GM18951 (cell line): ENCODE data around the gene UBE2K.
A peak's percentile ranks its signal among the peaks of the same experiment; 100 is the strongest.
"Not testable (repeated sequence)": the region's sequence is repeated elsewhere in the genome, so short reads cannot be mapped to it uniquely, and the experiment has no call there.

ENCODE experiments used
- POLR2A ChIP-seq: IDR thresholded peaks from 4 replicates; pipeline ENCODE4 v1.6.1; 2011; ENCODE audit warnings: mild to moderate bottlenecking; ENCODE audit not compliant: insufficient read length, insufficient read depth; ENCODE audit errors: extremely low read depth
- in situ Hi-C: fragments of 300-500 bp; cut with MboI; formaldehyde crosslinking; loops from one replicate; pipeline ENCODE4 v1.12.0; 2022; ENCODE audit warnings: low sequenced_read_pairs, mixed read lengths, inconsistent platforms; ENCODE audit not compliant: unreplicated experiment

The UBE2K gene

DNA sequence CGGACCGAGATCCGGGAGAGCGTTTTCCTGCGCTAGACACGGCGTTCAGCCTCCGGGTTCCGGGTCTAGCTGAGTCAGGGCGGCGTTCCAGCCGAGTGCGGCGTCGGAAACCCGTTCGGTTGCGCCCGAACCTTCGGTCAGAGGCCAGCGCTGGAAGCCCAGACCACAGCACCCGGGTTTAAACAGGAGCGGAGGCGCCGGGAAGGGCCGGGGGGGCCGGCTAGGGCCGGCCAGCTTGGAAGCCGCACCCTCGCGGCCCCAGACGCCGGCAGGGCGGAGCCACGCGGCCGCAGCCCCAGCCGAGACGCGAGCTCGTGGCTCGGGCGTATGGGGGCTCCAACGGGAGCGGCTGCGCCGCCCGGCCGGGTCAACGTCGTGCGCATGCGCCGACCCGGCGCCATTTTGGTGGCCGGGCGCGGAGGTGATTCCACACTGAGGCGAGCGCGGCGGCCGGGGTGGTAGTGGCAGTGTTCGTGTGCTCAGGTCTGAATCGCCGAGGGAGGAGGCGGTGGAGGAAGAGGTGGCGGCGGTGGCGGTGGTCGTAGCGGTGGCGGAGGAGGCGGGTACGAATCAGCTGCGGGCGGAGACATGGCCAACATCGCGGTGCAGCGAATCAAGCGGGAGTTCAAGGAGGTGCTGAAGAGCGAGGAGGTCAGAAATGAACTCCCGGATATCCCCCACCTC is at the start of gene UBE2K:
Gene UBE2K (plus strand): TSS at position 397 of the 684 bp plus-strand sequence. CDS start 192 bp downstream, at position 589.
- in situ Hi-C loops, result no loop called here

GRCh38 chr4:39648213-39648612 is 49.7 kb upstream of the UBE2K start:
- no peak for TF ChIP-seq POLR2A
- in situ Hi-C loops, result no loop called here

More for the DNA sequence above, at the start of gene UBE2K:
- peak; percentile 97 for TF ChIP-seq POLR2A

- in situ Hi-C loops, result no loop called here
- no peak for TF ChIP-seq POLR2A
These were observed 48.9 kb upstream of the UBE2K start for GRCh38 chr4:39648827-39649558.

DNA sequence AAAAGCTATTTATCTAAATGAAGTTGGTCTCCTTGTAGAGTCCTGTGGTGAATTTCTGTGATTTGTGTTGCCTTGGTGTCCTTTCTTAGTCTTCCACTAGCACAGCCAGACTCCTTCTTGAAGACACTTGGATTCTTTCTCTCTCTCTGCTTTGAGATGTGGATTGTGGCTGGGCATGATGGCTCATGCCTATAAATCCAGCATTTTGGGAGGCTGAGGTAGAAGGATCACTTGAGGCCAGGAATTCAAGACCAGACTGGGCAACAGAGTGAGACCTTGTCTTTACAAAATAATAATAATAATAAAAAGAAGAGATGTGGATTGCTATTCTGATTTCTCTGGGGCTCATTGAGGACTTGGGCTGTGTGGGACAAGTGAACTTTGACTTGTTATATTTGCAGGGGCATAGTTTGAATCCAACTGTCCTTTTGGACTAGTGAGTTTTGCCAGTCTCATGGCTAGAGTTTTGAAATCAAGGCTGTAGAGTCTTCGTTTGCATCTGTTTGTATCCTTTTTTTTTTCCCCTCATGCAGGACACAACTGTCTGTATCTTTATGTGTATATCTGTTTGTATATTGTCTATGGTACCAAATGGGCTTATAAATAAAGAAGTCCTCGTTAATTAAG is 48.2 kb upstream of the UBE2K start:
- in situ Hi-C loops, result no loop called here
- TF ChIP-seq POLR2A, result no peak

GRCh38 chr4:39651586-39651985 is 46.4 kb upstream of the UBE2K start:
- in situ Hi-C loops, result not testable (repeated sequence)

GRCh38 chr4:39655211-39655610 is 42.7 kb upstream of the UBE2K start:
- TF ChIP-seq POLR2A, result no peak
- in situ Hi-C loops, result no loop called here

DNA sequence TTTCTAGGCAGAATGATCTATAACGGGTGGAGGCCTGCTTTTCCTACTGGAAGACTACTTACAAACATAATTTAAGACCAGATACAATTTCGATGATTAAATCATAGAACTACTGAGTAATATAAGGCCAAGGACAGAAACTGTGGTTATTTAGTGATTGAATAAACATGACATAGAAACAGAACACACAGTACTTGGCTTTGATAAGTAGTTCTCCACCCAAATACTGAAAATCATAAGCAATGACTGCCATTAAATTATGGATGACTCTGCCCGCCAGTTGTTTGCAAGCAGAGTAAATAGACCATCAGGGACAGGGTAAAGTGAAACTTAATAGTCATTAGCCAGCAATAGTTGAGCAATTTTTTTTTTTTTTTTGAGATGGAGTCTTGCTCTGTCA is 42.1 kb upstream of the UBE2K start:
- no peak for TF ChIP-seq POLR2A
- in situ Hi-C loops, result no loop called here

- in situ Hi-C loops, result not testable (repeated sequence)
These were observed 41.3 kb upstream of the UBE2K start for GRCh38 chr4:39656638-39657037.

- no peak for TF ChIP-seq POLR2A
- in situ Hi-C loops, result no loop called here
These were observed 40.5 kb upstream of the UBE2K start for GRCh38 chr4:39657465-39657864.

- in situ Hi-C loops, result no loop called here
- no peak for TF ChIP-seq POLR2A
These were observed 39.2 kb upstream of the UBE2K start for GRCh38 chr4:39658756-39659155.

DNA sequence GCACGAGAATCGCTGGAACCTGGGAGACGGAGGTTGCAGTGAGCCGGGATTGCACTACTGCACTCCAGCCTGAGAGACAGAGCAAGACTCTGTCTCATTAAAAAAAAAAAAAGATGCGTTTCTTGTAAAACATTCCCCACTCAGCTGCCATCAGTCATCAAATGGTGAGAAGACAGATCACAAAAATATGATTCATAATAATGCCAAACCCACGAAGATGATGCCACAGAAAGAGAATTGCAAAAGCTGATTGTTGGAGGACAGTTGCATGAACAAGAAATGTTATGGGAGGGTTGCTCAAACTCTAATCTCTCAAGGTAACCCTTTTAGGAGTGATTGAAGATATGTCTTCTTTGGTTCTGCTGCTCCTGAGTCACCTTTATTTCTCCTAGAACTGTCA is 37.9 kb upstream of the UBE2K start:
- in situ Hi-C loops, result no loop called here
- TF ChIP-seq POLR2A, result no peak

DNA sequence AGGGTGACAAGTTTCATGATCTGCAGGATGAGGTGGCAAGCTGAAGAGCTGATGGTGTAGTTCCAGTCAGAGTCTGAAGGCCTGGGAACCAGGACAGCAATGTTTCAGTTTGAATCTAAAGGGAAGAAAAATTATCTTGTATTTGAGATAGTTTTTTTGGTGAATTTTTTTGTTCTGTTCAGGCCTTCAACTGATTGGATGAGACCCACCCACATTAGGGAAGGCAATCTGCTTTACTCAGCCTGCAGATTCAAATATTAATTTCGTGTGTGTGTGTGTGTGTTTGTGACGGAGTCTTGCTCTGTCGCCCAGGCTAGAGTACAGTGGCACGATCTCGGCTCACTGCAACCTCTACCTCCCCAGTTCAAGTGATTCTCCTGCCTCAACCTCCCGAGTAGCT is 37.2 kb upstream of the UBE2K start:
- no peak for TF ChIP-seq POLR2A
- in situ Hi-C loops, result no loop called here

- in situ Hi-C loops, result no loop called here
- no peak for TF ChIP-seq POLR2A
These were observed 35.3 kb upstream of the UBE2K start for GRCh38 chr4:39662683-39663082.
